Measurements from ENCODE around the gene C8A. TPM values are rescaled to one million over a fixed set of nuclear protein-coding genes. Genes with fewer than 3 reads are reported as not detected.

C8A gene
- total RNA-seq, 1 donor from 2014 or later: not detected

GRCh38 chr1:56953386-56953785 is 98.8 kb downstream of the C8A start:
- TF ChIP-seq, protein P1, sequence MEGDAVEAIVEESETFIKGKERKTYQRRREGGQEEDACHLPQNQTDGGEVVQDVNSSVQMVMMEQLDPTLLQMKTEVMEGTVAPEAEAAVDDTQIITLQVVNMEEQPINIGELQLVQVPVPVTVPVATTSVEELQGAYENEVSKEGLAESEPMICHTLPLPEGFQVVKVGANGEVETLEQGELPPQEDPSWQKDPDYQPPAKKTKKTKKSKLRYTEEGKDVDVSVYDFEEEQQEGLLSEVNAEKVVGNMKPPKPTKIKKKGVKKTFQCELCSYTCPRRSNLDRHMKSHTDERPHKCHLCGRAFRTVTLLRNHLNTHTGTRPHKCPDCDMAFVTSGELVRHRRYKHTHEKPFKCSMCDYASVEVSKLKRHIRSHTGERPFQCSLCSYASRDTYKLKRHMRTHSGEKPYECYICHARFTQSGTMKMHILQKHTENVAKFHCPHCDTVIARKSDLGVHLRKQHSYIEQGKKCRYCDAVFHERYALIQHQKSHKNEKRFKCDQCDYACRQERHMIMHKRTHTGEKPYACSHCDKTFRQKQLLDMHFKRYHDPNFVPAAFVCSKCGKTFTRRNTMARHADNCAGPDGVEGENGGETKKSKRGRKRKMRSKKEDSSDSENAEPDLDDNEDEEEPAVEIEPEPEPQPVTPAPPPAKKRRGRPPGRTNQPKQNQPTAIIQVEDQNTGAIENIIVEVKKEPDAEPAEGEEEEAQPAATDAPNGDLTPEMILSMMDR (IDR thresholded peaks at IDR 0.05; ENCODE audit: borderline replicate concordance): no peak
- no peaks in the 10 kb centered on the region for H3K4me1 ChIP-seq
- no peaks in the 10 kb centered on the region for H3K36me3 ChIP-seq
- intact Hi-C loops (cut with micrococcal nuclease): no loop called here
- H3K9me3 ChIP-seq (replicated peaks): no peaks in the 10 kb centered on the region
- no peak for DNase-seq
- no peak overlapping the region for H3K27ac ChIP-seq (replicated peaks)
- no peak overlapping the region for H3K4me3 ChIP-seq
- peaks cover 20% of the 10 kb centered on the region for H3K27me3 ChIP-seq (ENCODE audit: low read depth)

GRCh38 chr1:56954664-56955063 is 100.1 kb downstream of the C8A start:
- DNase-seq: no peak
- no peaks in the 10 kb centered on the region for H3K36me3 ChIP-seq
- no peaks in the 10 kb centered on the region for H3K9me3 ChIP-seq (replicated peaks)
- intact Hi-C loops (cut with micrococcal nuclease): no loop called here
- H3K27me3 ChIP-seq (ENCODE audit: low read depth): peaks cover 20% of the 10 kb centered on the region
- no peaks in the 10 kb centered on the region for H3K4me1 ChIP-seq
- TF ChIP-seq, protein P1 (IDR thresholded peaks at IDR 0.05; ENCODE audit: borderline replicate concordance): no peak
- no peak overlapping the region for H3K4me3 ChIP-seq
- no peak overlapping the region for H3K27ac ChIP-seq (replicated peaks)

DNA sequence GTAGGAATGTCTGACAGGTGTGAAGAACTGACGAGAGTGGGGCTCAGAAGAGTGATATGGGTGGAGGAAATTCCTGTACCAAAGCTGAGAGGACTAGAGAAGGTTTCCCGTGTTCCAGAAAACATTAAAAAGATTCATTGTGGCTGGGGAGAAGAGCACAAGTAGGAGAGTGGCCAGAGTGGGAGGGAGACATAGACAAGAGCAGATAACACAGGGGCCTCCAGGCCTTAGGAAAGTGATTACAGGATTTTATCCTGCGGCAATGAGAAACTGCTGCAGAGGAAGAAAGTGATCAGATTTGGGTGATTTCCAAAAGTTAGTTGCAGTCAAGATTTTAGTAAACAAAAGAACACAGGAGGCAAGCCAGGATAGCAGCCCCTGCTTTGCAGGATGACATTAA is 103.3 kb downstream of the C8A start:
- TF ChIP-seq, protein P1 (IDR thresholded peaks at IDR 0.05; ENCODE audit: borderline replicate concordance): no peak
- H3K36me3 ChIP-seq: no peaks in the 10 kb centered on the region
- peaks cover 9% of the 10 kb centered on the region for H3K27me3 ChIP-seq (ENCODE audit: low read depth)
- no peak overlapping the region for H3K4me3 ChIP-seq
- H3K9me3 ChIP-seq (replicated peaks): no peaks in the 10 kb centered on the region
- intact Hi-C loops (cut with micrococcal nuclease): no loop called here
- no peaks in the 10 kb centered on the region for H3K4me1 ChIP-seq
- H3K27ac ChIP-seq (replicated peaks): no peak overlapping the region
- no peak for DNase-seq

DNA sequence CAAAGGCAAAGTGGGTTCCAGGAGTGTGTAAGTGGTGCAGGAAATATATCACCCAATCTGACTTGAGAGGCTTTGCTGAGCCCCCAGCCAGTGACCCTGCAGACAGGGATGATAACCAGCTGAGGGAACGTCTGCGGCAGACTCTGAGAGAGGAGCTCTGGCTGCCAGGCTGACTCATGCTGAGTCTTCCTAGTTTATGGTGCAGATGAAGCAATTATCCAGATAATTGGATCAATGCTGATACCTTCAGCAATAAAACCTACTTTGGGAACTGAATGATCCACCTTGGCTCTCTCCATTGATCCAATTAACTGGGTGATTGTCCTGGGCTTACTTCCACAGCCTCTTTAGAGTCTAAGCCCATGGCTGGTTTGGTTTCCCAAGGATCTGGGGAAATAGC is 103.9 kb downstream of the C8A start:
- TF ChIP-seq, protein P1 (IDR thresholded peaks at IDR 0.05; ENCODE audit: borderline replicate concordance): no peak
- Histone ChIP-seq H3K36me3 (no peaks in the 10 kb centered on the region), H3K27me3 (ENCODE audit: low read depth) (peaks cover 8% of the 10 kb centered on the region), H3K9me3 (replicated peaks) (no peaks in the 10 kb centered on the region), H3K27ac (replicated peaks) (no peak overlapping the region), H3K4me1 (no peaks in the 10 kb centered on the region), H3K4me3 (no peak overlapping the region)
- no peak for DNase-seq
- intact Hi-C loops (cut with micrococcal nuclease): no loop called here

GRCh38 chr1:56961426-56961825 is 106.8 kb downstream of the C8A start:
- Histone ChIP-seq H3K27me3 (ENCODE audit: low read depth) (peaks cover 8% of the 10 kb centered on the region), H3K4me3 (no peak overlapping the region), H3K27ac (replicated peaks) (no peak overlapping the region), H3K36me3 (no peaks in the 10 kb centered on the region), H3K9me3 (replicated peaks) (no peaks in the 10 kb centered on the region), H3K4me1 (no peaks in the 10 kb centered on the region)
- intact Hi-C loops (cut with micrococcal nuclease): no loop called here
- TF ChIP-seq, protein P1 (IDR thresholded peaks at IDR 0.05; ENCODE audit: borderline replicate concordance): no peak
- DNase-seq: no peak

GRCh38 chr1:56963667-56964066 is 109.1 kb downstream of the C8A start:
- Histone ChIP-seq H3K36me3 (no peaks in the 10 kb centered on the region), H3K4me1 (no peaks in the 10 kb centered on the region), H3K4me3 (no peak overlapping the region), H3K27ac (replicated peaks) (no peak overlapping the region), H3K9me3 (replicated peaks) (no peaks in the 10 kb centered on the region), H3K27me3 (ENCODE audit: low read depth) (peaks cover 8% of the 10 kb centered on the region)
- intact Hi-C loops (cut with micrococcal nuclease): no loop called here
- no peak for DNase-seq
- TF ChIP-seq, protein P1 (IDR thresholded peaks at IDR 0.05; ENCODE audit: borderline replicate concordance): no peak

All from left ventricle myocardium inferior (tissue), 1 donor.